ENCODE measurements around the gene BICDL2.

DNA sequence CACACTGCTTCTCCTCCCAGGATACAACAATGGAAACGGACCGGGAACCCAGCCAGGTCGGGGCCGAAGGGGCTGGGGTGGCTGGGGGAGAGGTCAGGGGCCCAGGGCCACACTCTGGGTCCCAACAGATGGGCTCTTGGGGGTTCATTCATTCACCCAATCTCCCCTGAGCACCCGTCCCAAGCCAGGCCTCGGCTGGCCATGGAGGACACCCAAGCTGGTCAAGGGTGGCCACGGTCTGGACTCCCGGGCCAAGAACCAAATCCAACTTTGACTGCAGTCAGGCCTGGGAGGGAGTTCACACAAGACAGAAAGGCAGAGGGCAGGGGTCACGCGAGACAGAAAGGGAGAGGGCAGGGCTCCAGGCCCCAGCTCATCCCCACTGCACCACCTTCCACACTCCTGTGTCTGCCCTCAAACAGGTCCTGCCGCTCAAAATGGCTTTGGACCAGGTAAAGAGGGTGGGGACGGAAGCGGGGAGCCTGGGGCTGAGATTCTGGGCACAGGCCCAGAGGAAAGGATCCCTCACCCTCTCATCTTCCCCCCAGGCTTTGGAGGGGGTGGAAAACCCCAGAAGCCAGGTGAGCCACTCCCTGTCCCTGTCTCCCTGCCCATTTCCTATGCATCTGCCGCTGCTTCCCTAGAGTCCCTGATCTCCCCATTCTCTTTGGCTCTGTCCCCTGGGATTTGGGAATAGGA is 44.2 kb downstream of the BICDL2 start:
- TF ChIP-seq, protein P1, sequence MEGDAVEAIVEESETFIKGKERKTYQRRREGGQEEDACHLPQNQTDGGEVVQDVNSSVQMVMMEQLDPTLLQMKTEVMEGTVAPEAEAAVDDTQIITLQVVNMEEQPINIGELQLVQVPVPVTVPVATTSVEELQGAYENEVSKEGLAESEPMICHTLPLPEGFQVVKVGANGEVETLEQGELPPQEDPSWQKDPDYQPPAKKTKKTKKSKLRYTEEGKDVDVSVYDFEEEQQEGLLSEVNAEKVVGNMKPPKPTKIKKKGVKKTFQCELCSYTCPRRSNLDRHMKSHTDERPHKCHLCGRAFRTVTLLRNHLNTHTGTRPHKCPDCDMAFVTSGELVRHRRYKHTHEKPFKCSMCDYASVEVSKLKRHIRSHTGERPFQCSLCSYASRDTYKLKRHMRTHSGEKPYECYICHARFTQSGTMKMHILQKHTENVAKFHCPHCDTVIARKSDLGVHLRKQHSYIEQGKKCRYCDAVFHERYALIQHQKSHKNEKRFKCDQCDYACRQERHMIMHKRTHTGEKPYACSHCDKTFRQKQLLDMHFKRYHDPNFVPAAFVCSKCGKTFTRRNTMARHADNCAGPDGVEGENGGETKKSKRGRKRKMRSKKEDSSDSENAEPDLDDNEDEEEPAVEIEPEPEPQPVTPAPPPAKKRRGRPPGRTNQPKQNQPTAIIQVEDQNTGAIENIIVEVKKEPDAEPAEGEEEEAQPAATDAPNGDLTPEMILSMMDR (IDR thresholded peaks at IDR 0.05): no peak
- TF ChIP-seq POLR2A (IDR thresholded peaks at IDR 0.05; ENCODE audit: low read depth): no peak
- TF ChIP-seq POLR2AphosphoS5 (IDR thresholded peaks at IDR 0.05): no peak
- no peak for TF ChIP-seq EP300 (IDR thresholded peaks at IDR 0.05)

All from esophagus muscularis mucosa (tissue), 4 donors.